Measurements from ENCODE around the gene ISG15.

DNA sequence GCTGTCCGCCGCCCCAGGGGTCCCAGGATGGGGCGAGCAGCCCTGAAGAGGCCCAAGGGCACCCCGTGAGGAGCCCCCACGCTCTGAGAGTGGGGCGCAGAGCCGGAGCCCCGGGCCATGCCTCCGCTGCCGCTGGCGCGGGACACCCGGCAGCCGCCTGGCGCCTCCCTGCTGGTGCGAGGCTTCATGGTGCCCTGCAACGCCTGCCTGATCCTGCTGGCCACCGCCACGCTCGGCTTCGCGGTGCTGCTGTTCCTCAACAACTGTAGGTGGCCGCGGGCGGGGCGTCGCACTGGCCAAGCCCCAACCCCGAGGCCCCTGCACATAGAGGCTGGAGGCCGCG lies 21.1 kb downstream of the ISG15 start:
- TF ChIP-seq, protein P1, sequence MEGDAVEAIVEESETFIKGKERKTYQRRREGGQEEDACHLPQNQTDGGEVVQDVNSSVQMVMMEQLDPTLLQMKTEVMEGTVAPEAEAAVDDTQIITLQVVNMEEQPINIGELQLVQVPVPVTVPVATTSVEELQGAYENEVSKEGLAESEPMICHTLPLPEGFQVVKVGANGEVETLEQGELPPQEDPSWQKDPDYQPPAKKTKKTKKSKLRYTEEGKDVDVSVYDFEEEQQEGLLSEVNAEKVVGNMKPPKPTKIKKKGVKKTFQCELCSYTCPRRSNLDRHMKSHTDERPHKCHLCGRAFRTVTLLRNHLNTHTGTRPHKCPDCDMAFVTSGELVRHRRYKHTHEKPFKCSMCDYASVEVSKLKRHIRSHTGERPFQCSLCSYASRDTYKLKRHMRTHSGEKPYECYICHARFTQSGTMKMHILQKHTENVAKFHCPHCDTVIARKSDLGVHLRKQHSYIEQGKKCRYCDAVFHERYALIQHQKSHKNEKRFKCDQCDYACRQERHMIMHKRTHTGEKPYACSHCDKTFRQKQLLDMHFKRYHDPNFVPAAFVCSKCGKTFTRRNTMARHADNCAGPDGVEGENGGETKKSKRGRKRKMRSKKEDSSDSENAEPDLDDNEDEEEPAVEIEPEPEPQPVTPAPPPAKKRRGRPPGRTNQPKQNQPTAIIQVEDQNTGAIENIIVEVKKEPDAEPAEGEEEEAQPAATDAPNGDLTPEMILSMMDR (IDR thresholded peaks at IDR 0.05): no peak
- TF ChIP-seq POLR2A (IDR thresholded peaks at IDR 0.05): no peak
- no peak for TF ChIP-seq EP300 (IDR thresholded peaks at IDR 0.05; ENCODE audit: low read depth)
